GM19328 (cell line): ENCODE data around the gene RAP1GDS1.
"Not testable (repeated sequence)": the region's sequence is repeated elsewhere in the genome, so short reads cannot be mapped to it uniquely, and the experiment has no call there.

ENCODE experiments used
- ATAC-seq: cut with Tn5 transposase; IDR thresholded peaks from one replicate; pipeline ENCODE4 v1.9.1; 2021; ENCODE audit warnings: mild to moderate bottlenecking, moderate library complexity; ENCODE audit not compliant: unreplicated experiment

RAP1GDS1 gene

DNA sequence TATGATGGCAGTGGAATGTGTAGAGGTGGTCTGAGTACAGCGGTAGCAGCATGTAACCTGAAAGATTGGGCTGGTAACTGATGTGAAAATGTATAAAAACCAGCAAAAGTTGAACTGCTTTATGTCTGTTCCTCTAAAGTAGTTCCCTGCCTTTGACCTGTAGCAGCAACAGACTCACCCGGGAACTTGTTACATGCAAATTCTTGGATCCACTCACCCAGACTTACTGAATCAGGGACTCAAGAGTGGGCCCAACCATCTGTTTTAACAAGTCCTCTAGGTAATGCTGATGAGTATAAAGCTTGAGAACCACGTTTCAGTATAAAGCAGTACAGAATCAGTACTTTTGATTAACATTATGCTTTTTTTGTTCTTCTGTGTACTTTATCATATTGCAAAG, 84.7 kb downstream of the RAP1GDS1 start:
- ATAC-seq, result no peak

DNA sequence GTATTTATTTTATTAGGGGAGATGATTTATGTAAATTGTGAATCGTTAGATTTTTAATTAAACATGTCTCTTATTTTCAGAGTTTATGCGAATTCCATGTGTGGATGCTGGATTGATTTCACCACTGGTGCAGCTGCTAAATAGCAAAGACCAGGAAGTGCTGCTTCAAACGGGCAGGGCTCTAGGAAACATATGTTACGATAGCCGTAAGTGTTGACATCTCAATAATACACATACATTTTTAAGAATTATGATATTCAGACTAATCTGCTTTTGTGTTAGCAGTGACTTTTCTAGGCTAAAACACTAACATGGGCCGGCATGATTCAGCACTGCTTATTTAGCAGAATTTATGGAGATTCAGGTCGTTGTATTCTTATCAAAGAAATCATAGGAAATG, 91.2 kb downstream of the RAP1GDS1 start:
- no peak for ATAC-seq

DNA sequence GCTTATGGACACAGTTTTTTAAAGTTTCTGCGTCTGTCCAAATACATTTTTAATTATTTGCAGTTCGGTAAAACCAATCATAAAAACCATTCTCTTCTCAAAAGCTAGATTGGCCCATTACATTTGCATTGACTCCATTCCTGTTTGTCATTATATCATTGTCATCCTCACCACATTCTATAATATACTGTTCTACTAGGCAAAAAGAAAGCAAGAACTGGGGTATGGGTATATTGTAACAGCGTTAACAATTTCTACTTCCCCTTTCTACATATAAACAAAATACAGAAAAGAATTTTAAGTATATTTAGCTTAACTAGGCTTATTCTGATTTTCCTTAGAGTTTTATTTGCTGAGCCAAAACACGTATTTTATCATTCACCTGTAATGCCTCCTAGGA, 91.8 kb downstream of the RAP1GDS1 start:
- no peak for ATAC-seq

DNA sequence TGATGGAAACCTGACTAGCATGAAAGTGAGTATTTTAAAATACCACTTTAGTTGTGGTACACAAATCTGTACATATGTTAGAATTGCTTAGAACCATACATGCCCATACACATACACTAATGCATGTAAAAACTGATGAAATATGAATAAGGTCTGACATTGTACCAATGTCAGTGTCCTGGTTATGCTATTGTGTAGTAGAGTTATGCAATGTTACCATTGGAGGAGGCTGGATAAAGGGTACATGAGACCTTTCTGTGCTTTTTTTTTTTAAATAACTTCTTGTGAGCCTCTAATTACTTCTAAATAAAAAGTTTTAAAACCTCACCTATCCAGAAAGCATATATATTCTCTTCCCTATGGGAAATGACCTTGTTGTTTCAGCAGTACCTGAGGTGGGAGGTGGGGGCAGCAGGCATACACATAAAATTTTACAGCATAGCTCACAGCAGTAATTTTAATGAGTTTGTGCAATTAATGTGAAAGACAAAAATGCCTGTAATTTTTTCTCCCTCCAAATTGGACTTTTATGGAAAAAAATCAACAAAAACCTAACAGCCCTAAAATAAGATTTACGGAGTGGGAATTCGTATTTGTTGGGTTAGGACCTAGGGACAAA, 97.6 kb downstream of the RAP1GDS1 start:
- ATAC-seq, result no peak

DNA sequence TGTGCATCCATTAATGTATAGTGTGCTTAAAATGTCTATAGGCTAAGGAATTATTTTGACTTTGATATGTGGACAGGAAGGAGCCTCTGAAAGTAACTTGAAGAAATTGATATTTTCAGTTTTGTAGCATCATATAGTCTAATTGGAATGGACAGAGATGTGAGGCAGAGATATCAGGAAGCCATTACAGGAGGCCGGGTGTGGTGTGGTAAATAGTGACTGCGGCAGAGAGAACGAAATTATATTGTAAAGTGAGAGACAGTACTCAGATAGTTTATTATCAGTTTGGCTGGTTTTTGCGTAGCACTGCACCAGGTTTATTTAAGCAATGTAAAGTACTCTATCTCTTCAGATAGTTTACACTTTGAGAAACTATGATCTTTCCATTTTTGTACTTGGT, 98.5 kb downstream of the RAP1GDS1 start:
- no peak for ATAC-seq

DNA sequence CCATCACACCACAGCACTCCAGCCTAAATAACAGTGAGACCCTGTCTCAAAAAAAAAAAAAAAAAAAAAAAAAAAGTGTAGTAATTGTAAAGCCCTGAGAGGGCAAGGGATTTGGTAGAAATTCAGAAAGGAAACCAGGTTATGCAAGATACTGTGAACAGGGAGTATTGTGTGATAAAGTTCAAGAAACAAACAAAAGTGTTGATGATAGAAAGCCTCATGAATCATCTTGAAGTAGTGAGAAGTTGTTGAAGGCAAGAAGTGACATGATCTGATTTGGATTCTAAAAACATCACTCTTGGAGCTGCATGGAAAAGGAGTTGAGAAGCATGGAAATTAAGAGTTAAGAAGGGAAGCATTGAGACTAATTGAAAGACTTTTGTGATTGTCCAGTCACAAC, 102.2 kb downstream of the RAP1GDS1 start:
- ATAC-seq, result no peak

DNA sequence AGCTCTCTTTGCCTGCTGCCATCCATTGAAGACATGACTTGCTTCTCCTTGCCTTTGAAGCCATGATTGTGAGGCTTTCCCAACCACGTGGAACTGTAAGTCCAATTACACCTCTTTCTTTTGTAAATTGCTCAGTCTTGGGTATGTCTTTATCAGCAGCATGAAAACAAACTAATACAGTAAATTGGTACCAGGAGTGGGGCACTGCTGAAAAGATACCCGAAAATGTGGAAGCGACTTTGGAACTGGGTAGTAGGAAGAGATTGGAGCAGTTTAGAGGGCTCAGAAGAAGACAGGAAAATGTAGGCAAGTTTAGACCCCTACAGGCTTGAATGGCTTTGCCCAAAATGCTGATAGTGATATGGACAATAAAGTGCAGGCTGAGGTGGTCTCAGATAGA, 105.1 kb downstream of the RAP1GDS1 start:
- not testable (repeated sequence) for ATAC-seq

DNA sequence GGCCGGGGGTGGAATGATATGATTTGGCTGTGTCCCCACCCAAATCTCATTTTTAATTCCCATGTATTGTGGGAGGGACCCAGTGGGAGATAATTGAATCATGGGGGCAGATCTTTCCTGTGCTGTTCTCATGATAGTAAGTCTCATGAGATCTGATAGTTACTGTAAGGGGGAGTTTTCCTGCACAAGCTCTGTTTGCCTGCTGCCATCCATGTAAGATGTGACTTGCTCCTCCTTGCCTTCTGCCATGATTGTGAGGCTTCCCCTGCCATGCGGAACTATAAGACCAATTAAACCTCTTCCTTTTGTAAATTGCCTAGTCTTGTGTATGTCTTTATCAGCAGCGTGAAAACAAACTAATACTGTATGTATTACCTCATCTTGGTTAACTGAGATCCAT, 106.8 kb downstream of the RAP1GDS1 start:
- not testable (repeated sequence) for ATAC-seq

DNA sequence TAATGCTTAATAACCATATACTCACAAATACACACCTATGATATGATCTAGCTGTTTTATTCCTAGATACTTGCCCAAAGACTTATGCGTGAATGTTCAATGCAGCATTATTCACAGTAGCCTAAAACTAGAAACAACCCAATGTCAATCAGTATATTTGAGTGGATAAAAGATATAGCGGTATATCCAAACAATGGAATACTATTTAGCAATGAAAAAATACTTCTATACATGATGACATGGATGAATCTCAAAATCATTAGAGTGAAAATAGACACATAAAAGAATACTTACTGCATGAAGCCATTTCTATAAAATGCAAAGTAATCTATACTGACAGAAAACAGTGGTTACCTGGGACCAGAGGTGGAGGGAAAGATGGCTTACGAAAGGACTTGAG, 108.1 kb downstream of the RAP1GDS1 start:
- ATAC-seq, result no peak

DNA sequence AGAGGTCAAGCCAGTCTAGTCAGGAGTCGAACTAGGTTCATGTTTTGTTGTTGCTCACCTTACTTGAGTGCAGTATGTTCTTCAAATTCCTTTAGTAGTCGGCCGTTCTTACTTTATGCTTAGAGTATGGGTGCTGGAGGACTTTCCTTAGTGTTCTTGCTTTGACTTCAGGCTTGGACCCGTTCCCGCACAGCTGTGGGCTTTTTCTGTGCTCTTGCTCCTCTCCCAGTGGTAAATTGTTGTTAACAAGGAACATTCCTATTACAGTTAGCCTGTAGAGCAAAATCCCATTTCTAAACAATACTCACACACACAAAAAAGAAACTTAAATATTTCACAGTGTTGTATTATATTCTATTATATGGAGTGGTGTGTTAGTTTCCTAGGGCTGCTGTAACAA, 113.5 kb downstream of the RAP1GDS1 start:
- no peak for ATAC-seq

DNA sequence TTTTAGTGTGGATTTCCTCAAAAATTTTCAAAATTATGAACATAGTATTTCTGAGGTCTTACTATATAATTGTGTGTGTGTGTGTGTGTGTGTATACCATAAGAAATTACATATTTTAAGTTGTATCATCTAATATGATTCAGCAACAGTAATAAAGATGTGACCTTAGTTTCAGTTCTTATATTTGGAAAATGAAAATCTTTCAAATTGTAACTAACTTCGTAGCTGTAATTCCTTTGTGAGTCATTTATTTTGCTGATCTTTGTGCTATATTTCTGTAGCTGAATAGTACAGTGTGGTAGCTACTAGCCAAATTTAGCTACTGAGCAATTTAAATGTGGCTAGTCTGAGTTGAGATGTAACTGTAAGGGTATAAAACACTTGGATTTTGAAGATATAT, 116.4 kb downstream of the RAP1GDS1 start:
- ATAC-seq, result no peak

DNA sequence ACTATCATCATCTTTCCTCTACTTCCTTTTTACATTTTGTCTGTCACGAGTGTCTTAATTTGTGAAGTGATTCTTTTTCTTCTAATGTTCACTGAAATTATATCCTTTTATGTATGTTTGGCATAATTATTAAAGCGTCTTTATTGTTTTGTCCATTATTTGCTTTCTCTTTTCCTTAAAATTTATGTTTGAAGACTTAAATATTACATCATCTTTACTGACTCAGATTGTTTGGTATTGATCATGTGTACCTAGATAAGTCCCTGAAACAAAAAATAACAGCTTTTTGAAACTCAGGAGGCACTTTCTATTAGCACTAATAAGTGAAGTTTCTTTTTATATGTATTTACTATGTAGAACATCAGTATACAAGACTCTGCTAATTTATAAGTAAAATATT, 120.1 kb downstream of the RAP1GDS1 start:
- ATAC-seq, result no peak

DNA sequence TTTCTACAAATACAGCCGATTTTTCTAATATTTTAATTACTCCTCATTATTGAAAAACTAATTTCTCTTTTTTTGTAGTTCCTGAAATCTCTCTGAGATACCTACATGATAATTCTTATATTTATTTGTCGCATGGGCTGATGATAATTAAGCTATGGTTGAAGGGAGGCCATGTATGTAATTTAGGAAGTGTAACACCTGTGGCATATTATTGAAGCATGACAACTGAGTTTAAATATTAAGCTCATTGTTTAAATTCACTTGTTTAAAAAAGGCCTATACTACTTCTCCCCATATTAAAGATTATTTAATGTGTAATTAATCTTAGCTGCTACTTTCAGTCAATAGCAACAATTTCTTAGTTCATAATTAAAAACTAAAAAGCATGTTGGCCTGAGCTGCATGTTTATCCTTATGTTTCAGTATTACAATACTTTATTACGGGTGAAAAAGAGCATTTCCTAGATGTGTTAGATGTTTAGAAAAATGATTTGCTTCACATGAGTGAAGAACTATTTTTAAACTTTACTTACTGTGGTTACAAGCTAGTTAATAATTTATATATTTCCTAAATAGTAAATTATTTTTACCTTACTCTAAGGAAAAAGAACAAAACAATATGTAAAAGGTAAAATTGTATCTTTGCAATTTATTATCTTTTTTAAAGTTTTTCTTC, 122.4 kb downstream of the RAP1GDS1 start:
- ATAC-seq, result no peak

DNA sequence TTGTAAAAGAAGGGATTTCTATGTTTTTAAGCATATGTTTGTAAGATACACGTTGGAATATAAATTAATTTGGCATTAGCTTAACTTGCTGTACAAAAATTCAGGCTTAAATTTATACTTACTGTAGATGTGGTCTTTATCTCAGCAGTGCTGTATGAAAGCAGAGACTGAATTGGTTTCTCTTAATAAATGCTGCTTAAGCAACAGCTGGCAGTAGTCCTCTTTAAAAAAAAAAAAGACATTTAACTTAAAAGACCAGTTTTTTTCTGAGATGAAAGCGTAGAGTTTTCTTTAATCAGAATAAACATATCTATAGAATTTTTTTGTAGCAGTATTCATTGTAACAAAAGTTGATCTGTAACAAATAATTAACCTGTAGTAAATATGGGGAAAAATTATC, 124.6 kb downstream of the RAP1GDS1 start:
- ATAC-seq, result no peak

DNA sequence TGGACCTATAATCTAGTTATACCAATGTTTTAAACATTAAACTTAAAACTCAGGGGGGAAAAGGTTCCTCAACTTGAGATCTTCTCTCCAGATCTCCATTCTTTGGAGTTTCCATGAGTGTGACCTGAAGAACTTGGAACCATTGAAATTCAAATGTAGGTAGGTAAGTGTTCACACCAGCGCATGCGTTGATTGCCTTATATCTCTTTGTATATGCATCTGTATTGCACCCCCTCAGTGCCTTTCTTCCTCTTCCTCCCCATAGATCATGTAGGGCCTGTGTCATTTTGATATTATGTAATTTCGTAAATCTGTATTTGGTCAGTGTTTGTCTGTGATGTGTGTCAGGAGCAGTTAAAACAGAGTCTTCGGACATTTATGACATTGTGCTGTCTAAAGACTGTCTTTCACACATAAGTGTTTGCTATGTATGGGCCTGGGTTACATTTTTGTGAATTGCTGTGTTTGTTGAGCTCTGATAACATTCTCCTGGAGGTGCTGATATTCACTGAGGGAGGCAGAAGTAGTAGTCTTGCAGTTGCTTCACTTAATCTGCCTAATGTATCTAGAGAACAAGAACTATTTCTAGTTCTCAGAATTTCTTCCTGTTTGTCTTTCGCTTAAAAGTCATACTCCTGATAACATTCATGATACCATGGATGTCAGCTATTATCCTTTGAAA, 126.3 kb downstream of the RAP1GDS1 start:
- ATAC-seq, result no peak

DNA sequence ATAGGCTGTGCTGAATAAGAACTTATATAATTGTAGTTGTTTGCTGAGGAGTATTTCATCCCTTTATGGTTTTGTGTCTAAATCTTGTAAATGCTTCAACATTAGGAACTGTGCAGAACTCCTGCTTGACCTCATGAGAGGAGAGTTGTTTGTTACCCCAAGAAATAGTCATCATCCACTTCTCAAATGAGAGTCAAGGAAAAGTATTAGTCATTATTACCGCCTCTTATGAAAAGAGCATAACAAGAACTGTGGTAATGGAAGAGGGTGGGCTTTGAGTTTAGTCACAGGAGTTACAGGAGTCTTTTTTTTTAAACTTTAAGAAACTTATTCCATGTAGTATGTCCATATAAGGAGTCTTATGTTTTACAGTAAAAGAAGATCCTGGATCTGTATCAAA, 132.9 kb downstream of the RAP1GDS1 start:
- no peak for ATAC-seq

DNA sequence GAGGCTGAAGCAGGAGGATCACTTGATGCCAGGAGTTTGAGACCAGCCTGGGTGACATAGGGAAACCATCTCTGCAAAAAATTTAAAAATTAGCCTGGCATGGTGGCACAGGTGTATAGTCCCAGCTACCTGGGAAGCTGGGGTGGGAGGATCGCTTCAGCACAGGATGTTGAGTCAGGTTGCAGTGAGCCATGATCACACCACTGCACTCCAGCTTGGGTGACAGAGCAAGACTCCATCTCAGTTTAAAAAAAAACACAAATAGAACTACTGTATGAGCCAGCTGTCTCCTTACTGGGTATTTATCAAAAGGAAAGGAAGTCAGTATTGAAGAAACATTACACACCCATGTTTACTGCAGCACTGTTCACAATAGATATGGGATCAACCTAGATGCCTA, 138.7 kb downstream of the RAP1GDS1 start:
- ATAC-seq, result no peak

DNA sequence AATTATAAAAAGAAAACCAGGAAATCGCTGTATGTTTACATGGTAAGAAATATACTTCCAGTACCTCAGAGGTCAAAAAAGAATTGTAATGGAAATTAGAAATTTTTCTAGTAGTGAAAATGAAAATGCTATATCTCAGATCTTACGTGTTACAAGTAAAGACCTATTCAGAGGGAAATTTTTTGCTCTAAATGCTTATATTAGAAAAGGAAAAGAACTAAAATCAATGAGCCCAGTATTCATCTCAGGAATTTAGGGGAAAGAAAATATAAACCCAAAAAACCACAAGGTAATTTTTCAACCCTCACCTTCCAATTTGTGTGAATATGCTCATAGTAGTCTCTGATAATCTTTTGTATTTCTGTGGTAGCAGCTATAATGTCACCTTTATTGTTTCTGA, 145.6 kb downstream of the RAP1GDS1 start:
- ATAC-seq, result no peak

DNA sequence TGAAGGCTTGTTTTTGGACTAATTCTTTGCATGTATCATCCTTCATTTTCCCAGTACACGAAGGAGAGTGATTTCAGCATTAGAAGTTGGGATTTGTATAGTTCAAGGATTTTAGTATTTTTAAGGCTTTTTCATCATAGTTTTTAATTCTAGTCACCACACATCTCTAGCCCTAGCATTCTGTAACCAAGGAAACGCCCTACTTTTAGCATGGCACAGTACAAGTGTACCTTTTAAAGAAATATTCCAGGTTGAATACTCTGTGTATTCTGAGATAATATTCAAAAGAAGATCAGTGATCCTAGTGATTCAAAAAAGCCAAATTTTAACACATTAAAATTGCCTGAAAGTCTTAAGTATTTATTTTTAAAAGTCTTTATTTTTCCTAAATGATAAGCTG, 150.5 kb downstream of the RAP1GDS1 start:
- no peak for ATAC-seq

DNA sequence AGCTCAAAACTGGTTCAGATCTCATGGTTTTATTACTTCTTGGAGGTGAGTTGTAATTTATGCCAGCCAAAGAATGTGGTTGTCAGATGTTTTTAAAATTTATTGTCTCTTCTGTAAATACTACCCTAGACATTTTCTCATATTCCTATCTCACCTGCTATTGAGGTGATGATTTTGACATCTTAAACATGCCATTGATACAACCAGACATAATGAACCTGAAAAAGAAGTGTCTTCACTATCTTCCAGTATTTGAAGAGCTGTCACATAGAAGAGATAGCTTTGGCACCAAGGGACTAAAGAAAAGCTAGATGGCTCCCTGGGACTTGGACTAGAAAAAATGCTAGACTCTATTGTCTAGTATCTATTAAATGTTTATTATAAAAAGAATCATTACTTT, 155.7 kb downstream of the RAP1GDS1 start:
- ATAC-seq, result no peak

DNA sequence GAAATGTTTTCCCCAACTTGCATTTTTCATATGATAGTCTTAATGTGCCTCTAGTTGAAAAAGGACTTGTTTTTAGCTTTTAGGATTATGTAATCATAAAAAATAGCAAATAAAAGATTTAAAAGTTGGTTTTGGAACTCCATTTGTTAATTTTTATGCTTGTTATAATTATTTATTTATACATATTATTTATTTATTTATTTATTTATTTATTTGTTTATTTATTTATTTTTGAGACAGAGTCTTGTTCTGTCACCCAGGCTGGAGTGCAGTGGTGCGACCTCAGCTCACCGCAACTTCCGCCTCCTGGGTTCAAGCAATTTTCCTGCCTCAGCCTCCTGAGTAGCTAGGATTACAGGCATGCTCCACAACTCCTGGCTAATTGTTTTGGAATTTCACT, 159.0 kb downstream of the RAP1GDS1 start:
- not testable (repeated sequence) for ATAC-seq

DNA sequence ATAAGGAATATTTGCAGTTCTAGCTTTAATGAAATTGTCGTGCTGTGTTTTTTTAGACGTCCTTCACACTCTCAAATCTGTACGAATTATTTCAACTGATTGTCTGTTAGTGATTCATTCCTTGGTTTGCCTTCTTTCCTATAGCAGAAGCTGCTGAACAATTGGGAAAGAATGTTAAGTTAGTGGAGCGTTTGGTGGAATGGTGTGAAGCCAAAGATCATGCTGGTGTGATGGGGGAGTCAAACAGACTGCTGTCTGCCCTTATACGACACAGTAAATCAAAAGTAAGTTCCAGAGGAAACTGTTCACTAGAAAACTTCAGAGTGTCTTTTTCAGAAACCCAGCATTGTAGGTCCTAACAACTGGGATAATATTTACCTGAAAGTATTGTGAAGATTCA, 159.9 kb downstream of the RAP1GDS1 start:
- no peak for ATAC-seq
